IMR-90 (cell line): ENCODE results near the gene FANCD2. TPM values are rescaled to one million over a fixed set of nuclear protein-coding genes. Genes with fewer than 3 reads are reported as not detected.

Source experiments
- ATAC-seq: fragments of 200-7000 bp; cut with Tn5 transposase; 2 replicates; pipeline ENCODE4 v1.9.1; 2020; ENCODE audit warnings: low read depth, mild to moderate bottlenecking, moderate library complexity
- BruUV-seq: library from RNA; stranded (reverse); fragments of 400-500 nt; replicated peaks from 2 replicates; lab custom pipeline; 2021; lab: Mats Ljungman, UMichigan
- CTCF ChIA-PET: fragments of 300-600 bp; formaldehyde crosslinking; extraction: SDS; loops from one replicate; lab custom pipeline; 2021; ENCODE audit warnings: antibody characterized with exemption; lab: Yijun Ruan, JAX
- POLR2A ChIA-PET: fragments of 300-600 bp; sonication (Branson Sonifier 250); formaldehyde crosslinking; loops from one replicate; lab custom pipeline; 2022; ENCODE audit warnings: antibody characterized with exemption; ENCODE audit not compliant: unreplicated experiment; lab: Charles Lee
- DNase-seq: peaks from one replicate; pipeline ENCODE4 v3.0.0; 2013
- H2AFZ ChIP-seq: replicated peaks from 2 replicates; pipeline ENCODE3; 2013; ENCODE audit warnings: low read length, mild to moderate bottlenecking; ENCODE audit not compliant: poor library complexity
- H2AK5ac ChIP-seq: 2 replicates; pipeline ENCODE4 v1.6.1; 2013; ENCODE audit warnings: low read depth, low read length, inconsistent platforms
- H2AK9ac ChIP-seq: replicated peaks from 2 replicates; pipeline ENCODE3; 2013; ENCODE audit warnings: mild to moderate bottlenecking, low read depth, low read length, moderate library complexity; ENCODE audit not compliant: poor library complexity
- H2BK120ac ChIP-seq: 2 replicates; pipeline ENCODE4 v1.6.1; 2013; ENCODE audit warnings: low read depth, low read length, inconsistent platforms
- H2BK15ac ChIP-seq: 3 replicates; pipeline ENCODE4 v1.6.1; 2013; ENCODE audit warnings: low read depth, low read length, inconsistent platforms
- H2BK20ac ChIP-seq: 2 replicates; pipeline ENCODE4 v1.6.1; 2013; ENCODE audit warnings: low read depth, mild to moderate bottlenecking, inconsistent platforms, low read length, moderate library complexity
- H2BK5ac ChIP-seq: 2 replicates; pipeline ENCODE4 v1.6.1; 2013; ENCODE audit warnings: mild to moderate bottlenecking, low read depth, low read length, inconsistent platforms; ENCODE audit not compliant: poor library complexity, severe bottlenecking
- H3K14ac ChIP-seq: replicated peaks from 2 replicates; pipeline ENCODE4 v1.6.1; 2013; ENCODE audit warnings: low read depth, low read length, inconsistent platforms
- H3K18ac ChIP-seq: 2 replicates; pipeline ENCODE4 v1.6.1; 2013; ENCODE audit warnings: low read depth, low read length, control low read depth
- H3K23ac ChIP-seq: 2 replicates; pipeline ENCODE4 v1.6.1; 2013; ENCODE audit warnings: low read depth, low read length, inconsistent platforms
- H3K27ac ChIP-seq: 2 replicates; pipeline ENCODE4 v1.5.1; 2013; ENCODE audit warnings: mild to moderate bottlenecking, control low read depth, low read length; ENCODE audit not compliant: insufficient read depth
- H3K27me3 ChIP-seq: 2 replicates; pipeline ENCODE4 v1.6.1; 2013; ENCODE audit warnings: low read length; ENCODE audit not compliant: control insufficient read depth, insufficient read depth
- H3K36me3 ChIP-seq: 2 replicates; pipeline ENCODE4 v1.6.1; 2013; ENCODE audit warnings: low read length, mixed read lengths; ENCODE audit not compliant: control insufficient read depth, insufficient read depth
- H3K4ac ChIP-seq: 2 replicates; pipeline ENCODE4 v1.6.1; 2013; ENCODE audit warnings: low read depth, low read length, inconsistent platforms
- H3K4me1 ChIP-seq: 2 replicates; pipeline ENCODE4 v1.6.1; 2013; ENCODE audit warnings: low read length, mixed read lengths; ENCODE audit not compliant: control insufficient read depth, insufficient read depth
- H3K4me2 ChIP-seq: 2 replicates; pipeline ENCODE4 v1.6.1; 2013; ENCODE audit warnings: low read depth, mild to moderate bottlenecking, control low read depth, low read length, moderate library complexity
- H3K4me3 ChIP-seq: 2 replicates; pipeline ENCODE4 v1.5.1; 2013; ENCODE audit warnings: low read depth, mild to moderate bottlenecking, control low read depth, low read length, moderate library complexity; ENCODE audit not compliant: insufficient read depth
- H3K56ac ChIP-seq: 2 replicates; pipeline ENCODE4 v1.6.1; 2013; ENCODE audit warnings: low read length, inconsistent platforms; ENCODE audit not compliant: insufficient read depth; ENCODE audit errors: extremely low read depth
- H3K79me1 ChIP-seq, 2 experiments: 2 replicates each; pipeline ENCODE4 v1.6.1; 2013; ENCODE audit warnings: low read length in 2 of 2, inconsistent platforms in 1 of 2, low read depth in 1 of 2
- H3K9ac ChIP-seq: 2 replicates; pipeline ENCODE4 v1.6.1; 2013; ENCODE audit warnings: low read depth, low read length, control low read depth
- H3K9me1 ChIP-seq: 2 replicates; pipeline ENCODE4 v1.6.1; 2013; ENCODE audit warnings: low read length, inconsistent platforms; ENCODE audit not compliant: insufficient read depth
- H3K9me3 ChIP-seq: 2 replicates; pipeline ENCODE4 v1.6.1; 2013; ENCODE audit warnings: low read length; ENCODE audit not compliant: control insufficient read depth, insufficient read depth
- H4K20me1 ChIP-seq: 2 replicates; pipeline ENCODE4 v1.6.1; 2013; ENCODE audit warnings: low read length, inconsistent platforms; ENCODE audit not compliant: insufficient read depth
- H4K5ac ChIP-seq: 2 replicates; pipeline ENCODE4 v1.6.1; 2013; ENCODE audit warnings: mild to moderate bottlenecking, low read depth, low read length, control low read depth
- H4K8ac ChIP-seq, 2 experiments: 2 replicates each; pipeline ENCODE4 v1.6.1; 2013; ENCODE audit warnings: low read depth in 2 of 2, low read length in 2 of 2, control low read depth in 1 of 2, inconsistent platforms in 1 of 2
- H4K91ac ChIP-seq: 2 replicates; pipeline ENCODE4 v1.6.1; 2013; ENCODE audit warnings: low read depth, low read length, inconsistent platforms; ENCODE audit not compliant: insufficient read depth
- BHLHE40 ChIP-seq: fragments of 150-350 bp; IDR thresholded peaks from 2 replicates; pipeline ENCODE4 v1.6.1; 2016; ENCODE audit warnings: mild to moderate bottlenecking, low read depth, low read length
- CEBPB ChIP-seq: IDR thresholded peaks from 2 replicates; pipeline ENCODE4 v1.6.1; 2012; ENCODE audit warnings: low read depth, low read length, improper control_type of control experiment
- CHD1 ChIP-seq: IDR thresholded peaks from 2 replicates; pipeline ENCODE4 v1.6.1; 2012; ENCODE audit warnings: low read depth, low read length, improper control_type of control experiment
- MAFK ChIP-seq: IDR thresholded peaks from 2 replicates; pipeline ENCODE4 v1.6.1; 2012; ENCODE audit warnings: low read depth, low read length, improper control_type of control experiment
- NFE2L2 ChIP-seq: fragments of 150-350 bp; IDR thresholded peaks from 2 replicates; pipeline ENCODE4 v1.6.1; 2016; ENCODE audit warnings: low read depth, mild to moderate bottlenecking, low read length
- POLR2A ChIP-seq: IDR thresholded peaks from 2 replicates; pipeline ENCODE4 v1.6.1; 2012; ENCODE audit warnings: mild to moderate bottlenecking, low read depth, low read length
- RAD21 ChIP-seq: IDR thresholded peaks from 2 replicates; pipeline ENCODE4 v1.6.1; 2012; ENCODE audit warnings: low read length, improper control_type of control experiment
- RCOR1 ChIP-seq: IDR thresholded peaks from 2 replicates; pipeline ENCODE4 v1.6.1; 2012; ENCODE audit warnings: mild to moderate bottlenecking, low read length, improper control_type of control experiment; ENCODE audit not compliant: insufficient replicate concordance
- SMC3 ChIP-seq: fragments of 150-350 bp; IDR thresholded peaks from 2 replicates; pipeline ENCODE4 v1.6.1; 2016; ENCODE audit warnings: low read depth, mild to moderate bottlenecking, antibody characterized with exemption, low read length, moderate library complexity
- WGBS, 2 experiments: methylation state at CpG; one replicate each; pipeline versions ENCODE4 v1.1.5 to v1.1.7; 2013; ENCODE audit warnings: missing lambda C conversion rate in 2 of 2; ENCODE audit not compliant: insufficient read length in 1 of 2; ENCODE audit errors: extremely low coverage in 2 of 2; 5-methylcytosine and 5-hydroxymethylcytosine counted together
- dilution Hi-C: fragments of 300-500 bp; cut with HindIII; formaldehyde crosslinking; loops from one replicate; pipeline ENCODE4 v1.14.3; 2018; ENCODE audit warnings: low sequenced_read_pairs; ENCODE audit not compliant: unreplicated experiment
- in situ Hi-C: fragments of 300-500 bp; cut with MboI; formaldehyde crosslinking; loops from 3 replicates; pipeline ENCODE4 v1.14.3; 2019; ENCODE audit warnings: low sequenced_read_pairs, inconsistent platforms, mixed read lengths
- intact Hi-C: fragments of 100-400 bp; cut with micrococcal nuclease; formaldehyde crosslinking; loops from 2 replicates; pipeline ENCODE4 v1.10.0; 2022
- polyA plus RNA-seq, 3 experiments: library from polyadenylated mRNA; depleted of rRNA; stranded (reverse); fragments of >200 nt; gene quantifications; 2 replicates each; pipeline ENCODE4 v1.2.3, GENCODE V29; 2012; ENCODE audit warnings: low replicate concordance in 1 of 3
- total RNA-seq: library from RNA; depleted of rRNA; stranded (reverse); fragments of >200 nt; gene quantifications from 2 replicates; pipeline ENCODE4 v1.2.3, GENCODE V29; 2012
- TF ChIP-seq, protein P1 (sequence below): conservative IDR thresholded peaks from 2 replicates; pipeline ENCODE4 v1.5.1; 2012; ENCODE audit warnings: mild to moderate bottlenecking, low read depth, low read length, improper control_type of control experiment
- TF ChIP-seq, protein P2 (sequence below): fragments of 150-350 bp; IDR thresholded peaks from 2 replicates; pipeline ENCODE4 v1.6.1; 2017; ENCODE audit warnings: mild to moderate bottlenecking, antibody characterized with exemption, low read length, low read depth
- TF ChIP-seq, protein P3 (sequence below): fragments of 150-350 bp; IDR thresholded peaks from 2 replicates; pipeline ENCODE4 v1.6.1; 2016; ENCODE audit warnings: low read depth, mild to moderate bottlenecking, low read length, moderate library complexity, borderline replicate concordance

The FANCD2 gene
- total and polyA plus RNA-seq, 2 of the 4 experiments (the other 2 are of a cell fraction): 8.9 to 19.7 TPM

DNA sequence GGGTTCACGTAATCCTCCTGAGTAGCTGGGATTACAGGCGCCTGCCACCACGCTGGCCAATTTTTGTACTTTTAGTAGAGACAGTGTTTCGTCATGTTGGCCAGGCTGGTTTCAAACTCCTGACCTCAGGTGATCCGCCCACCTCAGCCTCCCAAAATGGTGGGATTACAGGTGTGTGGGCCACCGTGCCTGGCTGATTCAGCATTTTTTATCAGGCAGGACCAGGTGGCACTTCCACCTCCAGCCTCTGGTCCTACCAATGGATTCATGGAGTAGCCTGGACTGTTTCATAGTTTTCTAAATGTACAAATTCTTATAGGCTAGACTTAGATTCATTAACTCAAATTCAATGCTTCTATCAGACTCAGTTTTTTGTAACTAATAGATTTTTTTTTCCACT is 124.8 kb downstream of the FANCD2 start:
- POLR2A ChIA-PET: no interaction called here

More for the DNA sequence above, 124.8 kb downstream of the FANCD2 start:
- no peaks in the 10 kb centered on the region for H3K27me3 ChIP-seq
- intact Hi-C loops: no loop called here
- H2AK5ac ChIP-seq: no peak overlapping the region
- H4K91ac ChIP-seq: no peak overlapping the region
- H3K4ac ChIP-seq: no peak overlapping the region
- no peaks in the 10 kb centered on the region for H3K9me3 ChIP-seq
- dilution Hi-C loops: no loop called here
- H2BK20ac ChIP-seq: no peak overlapping the region
- CTCF ChIA-PET: interaction anchor here (0.6 kb wide), 1 partner anchor 41 kb away, joined by 3 read pairs; no protein-coding TSS in a partner anchor
- H3K4me2 ChIP-seq: no peak overlapping the region
- H3K27ac ChIP-seq: no peak overlapping the region
- H3K4me3 ChIP-seq: no peak overlapping the region
- ATAC-seq (no peak), DNase-seq (no peak)
- H3K4me1 ChIP-seq: no peaks in the 10 kb centered on the region
- peaks cover 38% of the 10 kb centered on the region for H3K36me3 ChIP-seq
- no peaks in the 10 kb centered on the region for H3K9me1 ChIP-seq
- peaks cover 12 to 29% of the 10 kb centered on the region in 2 experiments; a peak in 3 of 4 replicates for H3K79me1 ChIP-seq
- no peak overlapping the region for H2AFZ ChIP-seq
- TF ChIP-seq RCOR1: no peak
- TF ChIP-seq NFE2L2: no peak
- TF ChIP-seq POLR2A: no peak
- TF ChIP-seq, protein P1, sequence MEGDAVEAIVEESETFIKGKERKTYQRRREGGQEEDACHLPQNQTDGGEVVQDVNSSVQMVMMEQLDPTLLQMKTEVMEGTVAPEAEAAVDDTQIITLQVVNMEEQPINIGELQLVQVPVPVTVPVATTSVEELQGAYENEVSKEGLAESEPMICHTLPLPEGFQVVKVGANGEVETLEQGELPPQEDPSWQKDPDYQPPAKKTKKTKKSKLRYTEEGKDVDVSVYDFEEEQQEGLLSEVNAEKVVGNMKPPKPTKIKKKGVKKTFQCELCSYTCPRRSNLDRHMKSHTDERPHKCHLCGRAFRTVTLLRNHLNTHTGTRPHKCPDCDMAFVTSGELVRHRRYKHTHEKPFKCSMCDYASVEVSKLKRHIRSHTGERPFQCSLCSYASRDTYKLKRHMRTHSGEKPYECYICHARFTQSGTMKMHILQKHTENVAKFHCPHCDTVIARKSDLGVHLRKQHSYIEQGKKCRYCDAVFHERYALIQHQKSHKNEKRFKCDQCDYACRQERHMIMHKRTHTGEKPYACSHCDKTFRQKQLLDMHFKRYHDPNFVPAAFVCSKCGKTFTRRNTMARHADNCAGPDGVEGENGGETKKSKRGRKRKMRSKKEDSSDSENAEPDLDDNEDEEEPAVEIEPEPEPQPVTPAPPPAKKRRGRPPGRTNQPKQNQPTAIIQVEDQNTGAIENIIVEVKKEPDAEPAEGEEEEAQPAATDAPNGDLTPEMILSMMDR: no peak
- no peak for TF ChIP-seq BHLHE40
- TF ChIP-seq RAD21: no peak
- TF ChIP-seq, protein P2, sequence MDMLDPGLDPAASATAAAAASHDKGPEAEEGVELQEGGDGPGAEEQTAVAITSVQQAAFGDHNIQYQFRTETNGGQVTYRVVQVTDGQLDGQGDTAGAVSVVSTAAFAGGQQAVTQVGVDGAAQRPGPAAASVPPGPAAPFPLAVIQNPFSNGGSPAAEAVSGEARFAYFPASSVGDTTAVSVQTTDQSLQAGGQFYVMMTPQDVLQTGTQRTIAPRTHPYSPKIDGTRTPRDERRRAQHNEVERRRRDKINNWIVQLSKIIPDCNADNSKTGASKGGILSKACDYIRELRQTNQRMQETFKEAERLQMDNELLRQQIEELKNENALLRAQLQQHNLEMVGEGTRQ: no peak
- no peak for TF ChIP-seq CHD1
- TF ChIP-seq MAFK: no peak
- no peak for TF ChIP-seq CEBPB
- no peak for TF ChIP-seq SMC3
- TF ChIP-seq, protein P3, sequence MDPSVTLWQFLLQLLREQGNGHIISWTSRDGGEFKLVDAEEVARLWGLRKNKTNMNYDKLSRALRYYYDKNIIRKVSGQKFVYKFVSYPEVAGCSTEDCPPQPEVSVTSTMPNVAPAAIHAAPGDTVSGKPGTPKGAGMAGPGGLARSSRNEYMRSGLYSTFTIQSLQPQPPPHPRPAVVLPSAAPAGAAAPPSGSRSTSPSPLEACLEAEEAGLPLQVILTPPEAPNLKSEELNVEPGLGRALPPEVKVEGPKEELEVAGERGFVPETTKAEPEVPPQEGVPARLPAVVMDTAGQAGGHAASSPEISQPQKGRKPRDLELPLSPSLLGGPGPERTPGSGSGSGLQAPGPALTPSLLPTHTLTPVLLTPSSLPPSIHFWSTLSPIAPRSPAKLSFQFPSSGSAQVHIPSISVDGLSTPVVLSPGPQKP: no peak
- WGBS, 2 experiments: 87% methylated on average over 3 of the region's 6 CpGs; no CpG with 5 or more reads in 1 of the 2 experiments
- H3K14ac ChIP-seq: no peak overlapping the region
- no TSS peak for BruUV-seq
- H2AK9ac ChIP-seq: no peak overlapping the region
- no peak overlapping the region for H2BK15ac ChIP-seq
- no peak overlapping the region for H3K9ac ChIP-seq
- no peak overlapping the region for H2BK5ac ChIP-seq
- H2BK120ac ChIP-seq: no peak overlapping the region
- H4K5ac ChIP-seq: no peak overlapping the region
- H4K8ac ChIP-seq: no peak overlapping the region
- H3K18ac ChIP-seq: no peak overlapping the region
- no peak overlapping the region for H3K23ac ChIP-seq
- peaks cover 12% of the 10 kb centered on the region; the same call in 1 of the 2 replicates for H4K20me1 ChIP-seq
- in situ Hi-C loops: no loop called here
- H3K56ac ChIP-seq: no peak overlapping the region
